OCI-M2 (cell line): ENCODE data around the gene DTNB.
"Not testable (repeated sequence)": the region's sequence is repeated elsewhere in the genome, so short reads cannot be mapped to it uniquely, and the experiment has no call there.

Experiments
- DNase-seq: peaks from one replicate; lab custom pipeline; 2025; ENCODE audit not compliant: unreplicated experiment; lab: John Stamatoyannopoulos, UW

DTNB gene

GRCh38 chr2:25673300-25674076 lies at the start of gene DTNB:
Gene DTNB, minus strand, starts transcription at chr2:25673577. Its CDS starts 20,917 bp downstream, at chr2:25652660.
- no peak for DNase-seq

GRCh38 chr2:25722224-25722623 lies 48.8 kb upstream of the DTNB start:
- DNase-seq: no peak

- DNase-seq: no peak
Observed at GRCh38 chr2:25720575-25720974, 47.2 kb upstream of the DTNB start.

- DNase-seq: no peak
Observed at GRCh38 chr2:25714740-25715139, 41.4 kb upstream of the DTNB start.

- no peak for DNase-seq
Observed at GRCh38 chr2:25712455-25712854, 39.1 kb upstream of the DTNB start.

- DNase-seq: no peak
Observed at GRCh38 chr2:25711675-25712354, 38.4 kb upstream of the DTNB start.

GRCh38 chr2:25710750-25711149 lies 37.4 kb upstream of the DTNB start:
- DNase-seq: no peak

GRCh38 chr2:25709349-25709748 lies 36.0 kb upstream of the DTNB start:
- DNase-seq: no peak

GRCh38 chr2:25707927-25708590 lies 34.7 kb upstream of the DTNB start:
- DNase-seq: no peak

GRCh38 chr2:25705575-25705974 lies 32.2 kb upstream of the DTNB start:
- DNase-seq: not testable (repeated sequence)

- no peak for DNase-seq
Observed at GRCh38 chr2:25701801-25702200, 28.4 kb upstream of the DTNB start.

- DNase-seq: no peak
Observed at GRCh38 chr2:25700221-25700660, 26.9 kb upstream of the DTNB start.

GRCh38 chr2:25699216-25699615 lies 25.8 kb upstream of the DTNB start:
- DNase-seq: no peak

- DNase-seq: no peak
Observed at GRCh38 chr2:25698752-25699151, 25.4 kb upstream of the DTNB start.

GRCh38 chr2:25697559-25698341 lies 24.4 kb upstream of the DTNB start:
- no peak for DNase-seq

- DNase-seq: no peak
Observed at GRCh38 chr2:25692737-25693445, 19.5 kb upstream of the DTNB start.

GRCh38 chr2:25692143-25692542 lies 18.8 kb upstream of the DTNB start:
- no peak for DNase-seq

GRCh38 chr2:25690058-25690457 lies 16.7 kb upstream of the DTNB start:
- no peak for DNase-seq

GRCh38 chr2:25688236-25688635 lies 14.9 kb upstream of the DTNB start:
- DNase-seq: no peak

GRCh38 chr2:25685741-25686140 lies 12.4 kb upstream of the DTNB start:
- no peak for DNase-seq
